GOT3 (cell line): Measurements from ENCODE around the gene KIF13A.
"Not testable (repeated sequence)": the region's sequence is repeated elsewhere in the genome, so short reads cannot be mapped to it uniquely, and the experiment has no call there.

Source experiments
- DNase-seq: peaks from one replicate; lab custom pipeline; 2025; ENCODE audit warnings: mixed read lengths; lab: John Stamatoyannopoulos, UW

KIF13A gene

GRCh38 chr6:17870300-17871188 is 116.9 kb downstream of the KIF13A start:
- DNase-seq, result no peak

- DNase-seq, result no peak
Measured at GRCh38 chr6:17869753-17870050, 117.7 kb downstream of the KIF13A start.

DNA sequence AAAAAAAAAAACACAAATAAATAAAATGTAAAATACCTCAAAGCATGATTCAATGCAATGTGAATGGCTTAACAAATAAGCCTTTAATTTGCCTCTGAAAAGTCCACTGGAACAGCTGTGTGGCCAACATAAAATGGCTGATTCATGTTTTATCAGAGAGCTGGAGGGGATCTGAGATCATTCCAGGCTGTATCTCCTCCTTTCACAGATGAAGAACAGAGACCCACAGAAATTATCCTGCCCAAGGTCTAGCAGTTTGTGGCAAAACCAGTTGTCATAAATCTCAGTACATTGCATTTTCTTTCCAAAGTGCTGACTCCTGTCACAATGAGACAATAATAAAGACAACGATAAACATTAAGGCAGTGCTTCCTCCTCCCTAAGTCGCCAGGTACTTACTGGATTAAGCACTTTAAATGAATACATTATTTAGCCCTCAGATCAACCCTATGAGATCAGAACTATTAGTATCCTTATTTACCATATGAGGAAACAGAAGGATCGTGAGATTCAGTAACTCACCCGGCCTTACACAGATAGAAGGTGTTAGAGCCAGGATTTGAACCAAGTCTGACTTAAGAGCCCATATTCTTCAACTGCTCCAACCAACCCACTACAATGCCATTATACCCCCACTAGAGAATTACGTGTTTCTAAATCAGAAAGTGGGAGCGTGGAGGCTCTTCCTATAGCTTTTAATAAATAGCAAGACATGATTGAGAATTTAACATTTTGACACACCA is 118.3 kb downstream of the KIF13A start:
- no peak for DNase-seq

DNA sequence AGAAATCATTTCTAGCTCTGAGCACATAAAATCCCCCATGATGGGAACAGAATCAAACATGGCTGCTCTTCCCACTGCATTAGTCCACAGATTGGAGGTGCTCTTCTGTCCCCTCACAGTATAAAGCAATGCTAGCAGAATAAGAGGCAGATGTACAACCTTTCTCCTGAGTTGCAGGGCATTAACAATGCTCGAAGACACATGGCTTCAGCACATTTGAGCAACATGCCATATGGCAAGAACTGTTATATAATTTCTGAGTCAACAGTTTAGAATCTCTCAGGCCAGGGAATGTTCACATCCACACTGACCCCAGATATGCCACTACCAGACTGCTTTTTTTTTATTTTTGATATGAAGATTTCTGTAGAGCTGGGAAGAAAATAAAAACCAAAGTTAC is 119.6 kb downstream of the KIF13A start:
- no peak for DNase-seq

- DNase-seq, result no peak
Measured at GRCh38 chr6:17866876-17867444, 120.5 kb downstream of the KIF13A start.

DNA sequence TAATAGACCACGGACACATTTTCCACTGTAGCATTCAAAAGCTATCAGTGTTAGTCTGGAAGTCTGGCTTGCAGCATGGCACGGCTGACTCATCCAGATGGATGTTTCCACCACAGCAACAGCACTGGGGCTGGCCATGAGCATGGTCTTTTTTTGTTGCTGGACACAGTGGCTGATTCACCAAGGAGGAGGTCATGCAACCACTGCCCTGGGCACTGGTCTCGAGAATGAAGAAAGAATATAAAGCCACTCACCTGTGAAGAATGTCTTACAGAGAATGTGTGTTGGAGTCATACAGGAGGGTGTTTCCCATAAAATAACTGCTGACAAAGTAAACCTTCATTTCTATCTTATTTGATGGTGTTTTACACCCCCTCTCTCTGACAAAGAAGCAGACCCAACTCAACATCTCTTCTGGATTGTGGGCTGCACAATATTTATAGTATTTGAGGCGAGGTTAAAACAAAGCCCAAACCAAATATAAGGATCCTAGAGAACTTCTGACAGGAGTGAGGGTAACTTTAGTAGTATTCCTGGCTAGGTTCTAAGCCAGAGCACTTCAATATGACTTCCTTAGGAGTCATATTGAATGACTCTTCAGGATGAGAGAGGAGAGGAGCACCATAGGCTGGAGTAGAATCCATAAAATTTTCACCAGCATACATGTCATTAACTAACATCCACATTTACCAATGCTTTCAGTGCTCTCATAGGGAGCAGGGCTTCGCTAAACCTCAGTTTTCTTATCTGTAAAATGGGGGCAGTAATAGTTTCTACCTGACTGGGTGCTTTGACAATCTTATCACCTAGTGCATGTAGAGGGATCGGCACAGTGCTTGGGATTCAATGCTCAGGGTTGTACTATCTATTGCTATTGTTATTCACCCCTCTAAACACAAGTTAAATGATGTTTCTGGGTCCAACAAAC is 121.4 kb downstream of the KIF13A start:
- peak; percentile 39 for DNase-seq

DNA sequence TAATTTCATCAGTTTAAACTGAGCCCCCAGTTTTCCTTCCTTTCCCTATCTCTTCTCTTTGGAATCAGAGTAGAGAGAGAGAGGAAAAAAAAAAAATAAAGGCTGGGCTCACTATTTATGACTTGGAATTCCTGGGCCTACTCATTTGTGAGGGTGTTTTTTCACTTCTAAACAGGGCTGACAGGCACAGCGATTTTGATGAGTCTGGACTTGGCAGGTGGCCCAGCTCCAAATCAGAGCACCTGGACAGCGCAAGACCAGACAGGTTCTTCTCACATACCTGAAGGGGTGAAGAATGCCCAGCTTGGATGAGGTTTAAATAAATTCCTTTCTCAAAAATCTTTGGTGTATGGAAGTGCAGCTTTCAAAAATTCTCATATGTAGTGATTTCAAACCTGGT is 122.2 kb downstream of the KIF13A start:
- no peak for DNase-seq

DNA sequence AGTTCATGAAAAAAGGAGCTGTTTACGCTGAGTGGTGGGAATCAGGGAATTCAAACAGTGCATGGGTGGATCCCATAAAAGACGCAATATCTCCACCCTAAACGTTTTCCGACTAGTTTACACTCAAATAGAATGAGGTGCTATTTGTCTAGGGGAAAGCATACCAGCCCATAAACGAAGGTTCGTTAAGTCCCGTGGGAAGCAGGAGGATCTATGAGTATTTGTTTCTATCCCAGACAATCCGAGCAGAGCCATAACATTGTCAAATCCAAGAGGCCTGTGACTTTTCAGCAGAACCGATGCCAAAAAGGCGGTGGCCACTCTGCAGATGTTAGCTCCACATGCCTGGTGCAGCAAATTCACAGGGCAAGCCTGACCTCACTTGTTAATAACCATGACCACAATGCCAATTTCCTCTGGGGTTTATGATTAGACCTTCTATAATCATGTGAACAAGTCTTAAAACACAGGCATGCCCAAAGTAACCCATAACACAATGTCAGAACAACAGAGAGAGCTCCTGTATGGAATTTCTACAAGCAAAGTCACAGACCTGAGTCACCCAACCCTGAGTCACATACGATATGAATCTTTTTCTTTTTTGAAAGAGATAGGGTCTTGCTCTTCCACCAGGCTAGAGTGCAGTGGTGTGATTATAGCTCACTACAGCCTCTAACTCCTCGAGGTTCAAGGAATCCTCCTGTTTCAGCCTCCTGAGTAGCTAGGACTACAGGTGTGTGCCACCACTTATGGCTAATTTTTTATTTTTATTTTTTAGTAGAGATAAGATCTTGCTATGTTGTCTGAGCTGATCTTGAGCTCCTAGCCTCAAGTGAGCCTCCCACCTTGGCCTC is 123.3 kb downstream of the KIF13A start:
- no peak for DNase-seq

DNA sequence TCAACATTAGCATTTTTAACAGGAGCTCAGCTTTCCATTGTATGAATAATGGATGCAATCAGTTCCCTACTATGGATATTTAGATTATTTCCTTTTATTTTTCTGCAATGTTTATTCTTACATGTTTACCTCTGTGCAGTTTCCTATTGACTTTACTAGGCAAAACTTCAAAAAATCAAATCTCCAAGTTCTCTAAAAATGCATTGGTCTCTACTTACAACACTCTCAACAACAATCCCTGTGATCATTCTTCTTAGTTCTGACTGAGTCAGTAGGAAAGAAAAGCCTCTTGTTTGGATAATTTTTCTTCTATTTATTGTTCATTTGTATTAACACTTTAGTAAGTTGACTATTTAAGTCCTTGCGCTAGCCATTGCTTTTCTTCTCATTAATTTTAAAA is 126.1 kb downstream of the KIF13A start:
- no peak for DNase-seq

- DNase-seq, result no peak
Measured at GRCh38 chr6:17859846-17860245, 127.6 kb downstream of the KIF13A start.

- no peak for DNase-seq
Measured at GRCh38 chr6:17858584-17858983, 128.9 kb downstream of the KIF13A start.

DNA sequence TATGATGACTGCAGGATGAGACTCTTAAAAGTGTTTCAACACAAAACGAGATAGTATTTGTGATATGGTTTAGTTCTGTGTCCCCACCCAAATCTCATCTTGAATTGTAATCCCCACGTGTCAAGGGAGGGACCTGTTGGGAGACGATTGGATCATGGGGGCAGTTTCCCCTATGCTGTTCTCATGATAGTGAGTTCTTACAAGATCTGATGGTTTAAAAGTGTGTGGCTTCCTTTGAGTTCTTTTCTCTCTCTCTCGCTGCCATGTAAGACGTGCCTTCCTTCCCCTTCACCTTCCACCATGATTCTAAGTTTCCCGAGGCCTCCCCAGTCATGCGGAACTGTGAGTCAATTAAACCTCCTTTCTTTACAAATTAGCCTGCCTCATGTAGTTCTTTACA is 130.2 kb downstream of the KIF13A start:
- DNase-seq, result not testable (repeated sequence)

DNA sequence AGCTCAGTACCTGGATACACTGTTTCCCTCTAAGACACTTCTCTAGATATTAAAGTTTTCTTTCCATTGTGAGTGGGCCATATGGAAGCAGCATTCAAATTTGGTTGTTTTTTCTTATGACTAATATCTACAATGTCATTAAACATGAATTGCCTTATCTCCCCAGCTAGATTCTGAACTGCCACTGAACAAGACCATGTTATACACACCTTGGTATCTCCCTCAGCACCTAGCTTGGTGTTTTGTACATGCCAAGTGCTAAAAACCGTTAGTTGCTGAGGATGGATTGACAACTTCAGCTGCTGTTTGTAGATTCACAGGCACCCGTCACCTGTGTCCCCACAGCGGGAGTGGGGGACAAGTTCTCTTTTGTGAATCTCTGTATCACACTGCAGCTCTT is 131.1 kb downstream of the KIF13A start:
- DNase-seq, result no peak

- no peak for DNase-seq
Measured at GRCh38 chr6:17855381-17855780, 132.1 kb downstream of the KIF13A start.

GRCh38 chr6:17853533-17853932 is 133.9 kb downstream of the KIF13A start:
- no peak for DNase-seq

- DNase-seq, result no peak
Measured at GRCh38 chr6:17851720-17852161, 135.7 kb downstream of the KIF13A start.

- no peak for DNase-seq
Measured at GRCh38 chr6:17851001-17851719, 136.3 kb downstream of the KIF13A start.

DNA sequence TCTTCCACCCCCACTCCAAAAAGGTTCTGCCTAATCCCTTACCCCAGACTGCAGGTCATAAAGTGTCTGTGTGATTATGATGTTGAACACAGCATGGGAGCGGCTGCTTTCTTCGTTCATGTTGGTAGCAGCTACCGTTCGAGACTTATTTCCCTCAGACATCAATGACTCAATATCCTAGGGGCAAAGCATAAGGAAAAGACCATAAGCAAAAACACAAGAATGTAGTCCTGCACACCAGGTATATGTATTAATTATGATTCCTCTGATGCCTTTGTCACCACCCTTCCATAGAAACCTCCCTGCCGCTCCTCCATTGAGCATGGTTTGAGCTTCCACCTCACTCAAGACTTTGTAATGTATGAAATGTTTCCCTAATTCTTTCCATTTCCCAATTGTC is 137.2 kb downstream of the KIF13A start:
- DNase-seq, result no peak

DNA sequence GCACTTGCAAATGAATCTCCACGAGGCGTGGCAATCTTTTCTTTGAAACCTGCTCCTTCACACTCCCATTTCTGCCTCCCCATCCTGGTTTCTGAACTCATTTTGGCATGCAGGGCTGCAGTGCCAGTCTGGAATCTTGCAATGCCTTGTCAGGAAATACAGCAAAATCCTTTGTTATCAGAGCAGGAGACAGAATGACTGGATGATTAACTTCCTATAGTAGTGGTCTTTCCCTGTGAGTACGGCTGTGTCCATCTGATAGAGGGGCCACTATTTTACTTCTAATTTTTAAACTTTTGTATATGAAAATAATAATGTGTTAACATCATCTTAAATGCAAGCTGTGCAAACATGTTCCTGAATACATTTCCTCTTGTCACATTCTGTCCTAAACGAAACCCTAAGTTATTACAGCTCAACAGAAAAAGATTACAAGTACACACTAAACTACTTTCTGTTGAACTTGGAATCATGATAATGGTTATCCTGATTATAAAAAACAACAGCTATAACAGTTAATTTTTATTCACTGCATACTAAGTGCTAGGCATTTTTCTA is 140.2 kb downstream of the KIF13A start:
- no peak for DNase-seq

- DNase-seq, result no peak
Measured at GRCh38 chr6:17846762-17847161, 140.7 kb downstream of the KIF13A start.
